Skeletal muscle satellite cell (primary cell): Measurements from ENCODE around the gene PRL.

Experiments
- H3K27me3 ChIP-seq: 2 replicates; pipeline ENCODE4 v1.7.0; 2013; ENCODE audit warnings: low read length; ENCODE audit not compliant: control insufficient read depth, insufficient read depth
- H3K36me3 ChIP-seq: 2 replicates; pipeline ENCODE4 v1.7.0; 2013; ENCODE audit warnings: mild to moderate bottlenecking, control low read depth, low read length; ENCODE audit not compliant: insufficient read depth
- H3K4me1 ChIP-seq: 2 replicates; pipeline ENCODE4 v1.7.0; 2013; ENCODE audit warnings: low read length; ENCODE audit not compliant: control insufficient read depth, insufficient read depth
- H3K4me2 ChIP-seq: 2 replicates; pipeline ENCODE4 v1.7.0; 2013; ENCODE audit warnings: mild to moderate bottlenecking, low read length
- H3K4me3 ChIP-seq: 2 replicates; pipeline ENCODE4 v1.7.0; 2013; ENCODE audit warnings: low read length
- H3K9ac ChIP-seq: 2 replicates; pipeline ENCODE4 v1.7.0; 2013; ENCODE audit warnings: mild to moderate bottlenecking, low read depth, low read length, moderate library complexity
- H3K9me3 ChIP-seq: replicated peaks from 2 replicates; pipeline ENCODE4 v1.7.0; 2013; ENCODE audit warnings: mild to moderate bottlenecking, control low read depth, low read length

Gene PRL

DNA sequence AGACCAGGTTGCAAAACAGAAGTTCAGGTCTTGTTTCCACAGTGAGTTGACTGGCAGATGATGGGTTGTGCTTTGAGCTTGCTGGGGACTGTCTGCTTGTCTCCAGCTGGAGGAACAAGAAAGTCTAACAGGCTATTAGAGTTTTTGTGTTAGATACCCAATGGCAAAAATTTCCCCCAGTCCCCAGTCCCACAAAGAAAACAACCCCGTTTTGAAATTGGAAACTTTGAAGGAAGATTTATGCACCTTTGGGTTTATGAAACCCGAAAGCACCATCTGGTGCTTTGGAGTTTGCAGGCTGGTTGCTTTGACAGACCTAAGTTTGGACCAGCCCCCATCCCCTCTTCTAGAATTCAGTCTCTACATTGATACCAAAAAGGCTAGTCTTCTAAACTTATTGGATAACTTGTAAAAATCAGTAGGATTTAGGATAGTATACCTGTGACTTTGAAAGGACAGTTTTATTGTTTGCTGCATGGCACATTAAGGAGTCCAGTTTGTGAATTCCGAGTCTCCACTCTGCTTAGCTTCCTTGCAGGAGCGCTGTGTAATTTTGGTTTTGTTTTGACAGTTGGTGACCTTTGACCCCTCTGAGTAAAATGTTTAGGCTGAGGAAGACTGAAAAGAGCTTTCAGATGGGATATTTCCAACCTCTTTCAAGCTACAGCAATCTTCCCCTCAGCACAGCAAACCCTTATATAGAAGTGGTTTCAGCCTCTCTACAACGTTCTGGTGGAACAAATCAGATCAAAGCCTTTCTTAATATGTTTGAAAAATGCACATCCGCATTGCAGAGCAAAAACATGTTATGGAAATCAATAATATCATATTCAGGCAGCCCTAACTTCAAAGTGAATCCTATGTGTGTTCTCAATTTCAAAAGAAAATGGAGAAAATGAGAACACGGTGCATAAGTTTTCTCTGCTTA lies 25.5 kb upstream of the PRL start:
- no peaks in the 10 kb centered on the region for H3K9me3 ChIP-seq
- no peaks in the 10 kb centered on the region for H3K36me3 ChIP-seq
- H3K4me1 ChIP-seq, result peaks cover 11% of the 10 kb centered on the region
- no peak overlapping the region for H3K4me2 ChIP-seq
- no peak overlapping the region for H3K4me3 ChIP-seq
- H3K9ac ChIP-seq, result no peak overlapping the region
- no peaks in the 10 kb centered on the region for H3K27me3 ChIP-seq

- no peaks in the 10 kb centered on the region for H3K9me3 ChIP-seq
- H3K9ac ChIP-seq, result no peak overlapping the region
- H3K4me2 ChIP-seq, result no peak overlapping the region
- H3K27me3 ChIP-seq, result no peaks in the 10 kb centered on the region
- no peak overlapping the region for H3K4me3 ChIP-seq
- H3K4me1 ChIP-seq, result peaks cover 11% of the 10 kb centered on the region
- no peaks in the 10 kb centered on the region for H3K36me3 ChIP-seq
These were observed 23.9 kb upstream of the PRL start for GRCh38 chr6:22320750-22321149.

DNA sequence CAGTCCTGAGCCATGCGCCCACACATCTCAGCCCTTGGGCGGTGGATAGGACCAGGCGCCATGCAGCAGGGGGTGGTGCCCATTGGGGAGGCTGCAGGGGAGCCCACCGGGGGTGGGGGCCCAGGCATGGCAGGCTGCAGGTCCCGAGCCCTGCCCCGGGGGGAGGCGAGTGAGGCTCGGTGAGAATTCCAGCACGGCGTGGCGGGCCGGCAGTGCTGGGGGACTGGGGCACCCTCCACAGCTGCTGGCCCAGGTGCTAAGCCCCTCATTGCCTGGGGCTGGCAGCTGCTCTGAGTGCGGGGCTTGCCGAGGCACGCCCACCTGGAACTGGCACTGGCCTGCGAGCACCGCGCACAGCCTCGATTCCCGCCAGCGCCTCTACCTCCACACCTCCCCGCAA lies 21.6 kb upstream of the PRL start:
- no peaks in the 10 kb centered on the region for H3K9me3 ChIP-seq
- no peak overlapping the region for H3K4me2 ChIP-seq
- H3K27me3 ChIP-seq, result no peaks in the 10 kb centered on the region
- no peak overlapping the region for H3K4me3 ChIP-seq
- no peak overlapping the region for H3K9ac ChIP-seq
- no peaks in the 10 kb centered on the region for H3K36me3 ChIP-seq
- peaks cover 11% of the 10 kb centered on the region for H3K4me1 ChIP-seq

DNA sequence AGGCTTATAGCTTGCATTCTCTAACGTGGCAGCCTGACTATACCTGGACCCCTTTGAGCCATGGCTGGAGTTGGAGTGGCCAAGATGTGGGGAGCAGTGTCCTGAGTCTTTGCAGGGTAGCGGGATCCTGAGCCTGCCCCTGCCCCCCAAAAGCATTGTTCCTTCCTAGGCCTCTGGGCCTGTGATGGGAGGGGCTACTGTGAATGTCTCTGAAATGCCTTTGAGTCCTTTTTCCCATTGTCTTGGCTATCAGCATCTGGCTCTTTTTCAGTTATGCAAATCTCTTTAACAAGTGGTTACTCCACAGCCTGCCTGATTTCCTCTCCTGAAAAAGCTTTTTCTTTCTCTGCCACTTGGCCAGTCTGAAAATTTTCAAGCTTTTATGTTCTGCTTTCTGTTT lies 17.0 kb upstream of the PRL start:
- Histone ChIP-seq H3K4me2 (no peak overlapping the region), H3K27me3 (no peaks in the 10 kb centered on the region), H3K9ac (no peak overlapping the region), H3K4me1 (no peaks in the 10 kb centered on the region), H3K36me3 (no peaks in the 10 kb centered on the region), H3K4me3 (no peak overlapping the region), H3K9me3 (no peaks in the 10 kb centered on the region)

DNA sequence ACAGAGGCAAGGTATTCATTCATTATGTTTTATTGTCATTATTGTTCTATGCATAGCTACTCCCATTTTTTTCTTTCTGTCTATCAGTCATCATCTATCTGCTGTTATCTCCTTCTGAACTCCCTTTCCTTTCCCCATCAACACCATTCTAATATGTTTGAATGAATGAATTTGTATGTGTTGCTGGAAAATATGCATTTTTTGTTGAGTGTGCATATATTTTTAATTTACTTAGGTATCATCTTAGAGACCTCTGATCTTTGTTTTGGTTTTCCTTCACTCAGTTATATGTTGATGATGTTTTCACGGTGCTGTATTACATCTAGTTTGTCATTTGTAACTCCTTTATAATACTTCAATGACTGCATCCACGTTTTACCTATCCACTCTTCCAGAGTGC lies 12.1 kb upstream of the PRL start:
- Histone ChIP-seq H3K9ac (no peak overlapping the region), H3K4me1 (no peaks in the 10 kb centered on the region), H3K9me3 (no peaks in the 10 kb centered on the region), H3K4me3 (no peak overlapping the region), H3K27me3 (no peaks in the 10 kb centered on the region), H3K36me3 (no peaks in the 10 kb centered on the region), H3K4me2 (no peak overlapping the region)

- no peak overlapping the region for H3K4me2 ChIP-seq
- no peak overlapping the region for H3K4me3 ChIP-seq
- H3K27me3 ChIP-seq, result no peaks in the 10 kb centered on the region
- H3K36me3 ChIP-seq, result no peaks in the 10 kb centered on the region
- no peaks in the 10 kb centered on the region for H3K4me1 ChIP-seq
- H3K9me3 ChIP-seq, result no peaks in the 10 kb centered on the region
- no peak overlapping the region for H3K9ac ChIP-seq
These were observed 10.1 kb upstream of the PRL start for GRCh38 chr6:22306741-22307466.

DNA sequence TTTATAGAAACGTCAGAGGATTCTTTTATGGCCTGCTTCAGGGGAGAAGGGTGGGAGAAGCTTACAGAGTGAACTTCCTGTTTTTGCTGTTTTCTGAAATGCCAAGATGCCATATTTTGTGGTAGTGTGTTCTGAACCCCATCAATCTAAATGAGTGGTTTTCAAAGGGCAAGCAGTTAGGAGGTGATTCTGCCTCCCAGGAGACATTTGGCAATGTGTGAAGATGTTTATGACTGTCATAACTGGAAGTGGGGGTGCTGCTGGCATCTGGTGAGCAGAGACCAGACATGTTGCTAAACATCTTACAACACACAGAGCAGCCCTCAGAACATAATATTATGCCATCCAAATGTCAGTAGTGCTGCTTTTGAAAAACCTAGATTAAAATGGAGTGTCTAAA lies 6.0 kb upstream of the PRL start:
- Histone ChIP-seq H3K4me2 (no peak overlapping the region), H3K36me3 (no peaks in the 10 kb centered on the region), H3K4me3 (no peak overlapping the region), H3K9me3 (no peaks in the 10 kb centered on the region), H3K9ac (no peak overlapping the region), H3K4me1 (no peaks in the 10 kb centered on the region), H3K27me3 (no peaks in the 10 kb centered on the region)

DNA sequence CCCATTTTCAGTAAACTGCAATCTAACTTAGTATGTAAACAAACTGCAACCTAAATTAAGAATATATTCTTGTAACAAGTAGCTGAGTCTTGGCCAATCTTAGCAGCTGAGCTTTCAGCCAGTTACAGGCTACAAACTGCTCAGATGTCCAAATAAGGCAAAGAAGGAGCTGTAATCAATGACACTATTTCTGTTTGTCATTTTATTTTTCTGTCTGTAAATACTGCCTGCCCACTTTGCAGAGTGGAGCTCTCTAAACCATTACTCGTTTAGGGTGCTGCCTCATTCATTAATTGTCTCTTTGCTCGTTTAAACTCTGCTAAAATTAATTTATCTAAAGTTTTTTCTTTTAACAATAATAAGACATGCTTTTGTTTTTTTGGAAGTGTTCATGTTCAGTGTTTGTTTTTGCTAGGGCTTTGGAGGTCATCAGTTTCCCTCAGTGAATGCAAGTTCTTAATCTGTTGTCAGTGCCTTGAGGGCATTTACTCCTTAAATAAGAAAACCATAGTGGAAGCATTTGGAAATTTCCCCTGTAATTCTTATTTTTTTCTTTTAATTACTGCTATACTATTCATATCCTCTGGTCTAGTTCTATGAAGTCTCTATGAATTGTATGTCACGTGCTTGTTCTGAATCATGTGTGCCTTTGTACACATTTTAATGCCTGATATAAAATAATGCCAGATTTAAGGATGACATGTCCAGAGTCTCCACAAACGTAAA lies 3.6 kb upstream of the PRL start:
- Histone ChIP-seq H3K4me2 (no peak overlapping the region), H3K9ac (no peak overlapping the region), H3K36me3 (no peaks in the 10 kb centered on the region), H3K27me3 (no peaks in the 10 kb centered on the region), H3K9me3 (no peaks in the 10 kb centered on the region), H3K4me3 (no peak overlapping the region), H3K4me1 (no peaks in the 10 kb centered on the region)

DNA sequence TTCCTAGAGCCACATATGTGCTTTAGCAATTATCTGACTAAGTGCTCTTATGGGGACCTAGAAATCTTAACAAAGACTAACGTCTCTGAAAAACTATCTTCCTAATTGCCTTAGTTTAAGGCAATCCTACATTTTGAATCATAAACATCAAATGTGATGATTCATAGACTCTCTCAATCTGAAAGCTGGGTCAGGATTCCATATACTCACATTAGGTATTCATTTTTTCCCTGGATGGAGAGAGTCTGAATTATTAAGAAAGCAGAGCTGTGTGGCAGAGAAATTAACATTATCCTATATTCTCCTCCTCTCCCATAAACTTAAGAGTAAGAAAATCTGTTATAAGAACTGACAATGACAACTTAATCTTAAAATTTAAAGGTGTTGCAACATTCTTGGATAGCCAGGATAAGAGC lies 1.6 kb upstream of the PRL start:
- Histone ChIP-seq H3K4me1 (no peaks in the 10 kb centered on the region), H3K4me2 (no peak overlapping the region), H3K27me3 (no peaks in the 10 kb centered on the region), H3K36me3 (no peaks in the 10 kb centered on the region), H3K9ac (no peak overlapping the region), H3K4me3 (no peak overlapping the region), H3K9me3 (no peaks in the 10 kb centered on the region)

GRCh38 chr6:22296067-22296466 lies 769 bp downstream of the PRL start:
- Histone ChIP-seq H3K4me2 (no peak overlapping the region), H3K4me3 (no peak overlapping the region), H3K27me3 (no peaks in the 10 kb centered on the region), H3K36me3 (no peaks in the 10 kb centered on the region), H3K9me3 (no peaks in the 10 kb centered on the region), H3K9ac (no peak overlapping the region), H3K4me1 (no peaks in the 10 kb centered on the region)

GRCh38 chr6:22295145-22295544 lies 1.7 kb downstream of the PRL start:
- Histone ChIP-seq H3K27me3 (no peaks in the 10 kb centered on the region), H3K4me3 (no peak overlapping the region), H3K9ac (no peak overlapping the region), H3K36me3 (no peaks in the 10 kb centered on the region), H3K9me3 (no peaks in the 10 kb centered on the region), H3K4me2 (no peak overlapping the region), H3K4me1 (no peaks in the 10 kb centered on the region)
